ENCODE data around the gene GLIPR2. TPM values are rescaled to one million over a fixed set of nuclear protein-coding genes. Genes with fewer than 3 reads are reported as not detected.

GLIPR2 gene
- total and polyA plus RNA-seq, 2 donors (not counting 3 experiments of a cell fraction or from before 2014, with no cell fraction given), result 22.0 to 42.4 TPM

GRCh38 chr9:36112516-36112915, 24.0 kb upstream of the GLIPR2 start:
- Histone ChIP-seq H3K36me3 (ENCODE audit: control insufficient read depth in 2 of 2, extremely low read depth in 1 of 2, insufficient read depth in 2 of 2, low read length in 2 of 2) (peaks cover 0 to 1% of the 10 kb centered on the region in 2 experiments), H3K27ac (ENCODE audit: insufficient read depth, low read depth, low read length) (no peak overlapping the region), H4K20me1 (replicated peaks; ENCODE audit: control insufficient read depth, extremely low read depth, insufficient read depth, low read length) (no peaks in the 10 kb centered on the region), H3K9ac (replicated peaks; ENCODE audit: extremely low read depth, insufficient read depth, low read length) (no peak overlapping the region), H3K4me2 (ENCODE audit: insufficient read depth, low read length) (no peak overlapping the region), H3K27me3 (ENCODE audit: control insufficient read depth in 2 of 2, insufficient read depth in 2 of 2, low read length in 2 of 2) (no peaks in the 10 kb centered on the region), H2AFZ (ENCODE audit: low read depth, low read length) (no peak overlapping the region), H3K9me1 (replicated peaks; ENCODE audit: control insufficient read depth, extremely low read depth, insufficient read depth, low read length) (no peaks in the 10 kb centered on the region), H3K4me1 (ENCODE audit: control insufficient read depth, extremely low read depth, insufficient read depth, low read length) (no peaks in the 10 kb centered on the region), H3K4me3 (replicated peaks in 1 of 3; ENCODE audit: insufficient read depth in 1 of 3, low read depth in 1 of 3, low read length in 3 of 3) (no peak overlapping the region), H3K9me3 (replicated peaks; ENCODE audit: control insufficient read depth, insufficient read depth, low read length) (no peaks in the 10 kb centered on the region), H3K79me2 (ENCODE audit: control insufficient read depth, insufficient read depth, low read length) (no peaks in the 10 kb centered on the region)
- no peak for DNase-seq (ENCODE audit: low read depth, low spot score)
- dilution Hi-C loops (cut with MboI; ENCODE audit: extremely low pct_ligation_motif_present, low sequenced_read_pairs), result no loop called here
- FAIRE-seq, result no peak
- intact Hi-C loops (cut with micrococcal nuclease), result no loop called here
- ChIA-PET POLR2A (no interaction called here), CTCF (interaction anchor here (1.0 to 3.9 kb wide), 4 partner anchors 11 to 104 kb away, joined by 3 to 14 read pairs (median 8); no protein-coding TSS in a partner anchor)
- BruUV-seq (replicated peaks), result no TSS peak
- TF ChIP-seq MAX (IDR thresholded peaks at IDR 0.05; ENCODE audit: insufficient read depth, insufficient read length) (no peak), EZH2 (IDR thresholded peaks at IDR 0.05; ENCODE audit: borderline replicate concordance, low read depth, low read length, severe bottlenecking) (no peak), GATA2 (IDR thresholded peaks at IDR 0.05; ENCODE audit: insufficient read depth, insufficient read length, low read depth, low read length) (no peak), MYC (IDR thresholded peaks at IDR 0.05; ENCODE audit: low read depth, low read length) (no peak), CTCF (IDR thresholded peaks at IDR 0.05; ENCODE audit: extremely low read depth in 1 of 2, insufficient read depth in 1 of 2, low read depth in 1 of 2, low read length in 2 of 2) (no peak), FOS (IDR thresholded peaks at IDR 0.05; ENCODE audit: borderline replicate concordance, insufficient read depth, low read length) (no peak), JUN (IDR thresholded peaks at IDR 0.05; ENCODE audit: borderline replicate concordance, insufficient read depth, insufficient read length, low read depth) (no peak), POLR2AphosphoS5 (IDR thresholded peaks at IDR 0.05; ENCODE audit: insufficient read depth, low read depth, low read length) (no peak), POLR2A (IDR thresholded peaks at IDR 0.05; ENCODE audit: low read depth, low read length) (no peak)
